Measurements from ENCODE around the gene DNAH11.
"Not testable (repeated sequence)": the region's sequence is repeated elsewhere in the genome, so short reads cannot be mapped to it uniquely, and the experiment has no call there.

DNAH11 gene

DNA sequence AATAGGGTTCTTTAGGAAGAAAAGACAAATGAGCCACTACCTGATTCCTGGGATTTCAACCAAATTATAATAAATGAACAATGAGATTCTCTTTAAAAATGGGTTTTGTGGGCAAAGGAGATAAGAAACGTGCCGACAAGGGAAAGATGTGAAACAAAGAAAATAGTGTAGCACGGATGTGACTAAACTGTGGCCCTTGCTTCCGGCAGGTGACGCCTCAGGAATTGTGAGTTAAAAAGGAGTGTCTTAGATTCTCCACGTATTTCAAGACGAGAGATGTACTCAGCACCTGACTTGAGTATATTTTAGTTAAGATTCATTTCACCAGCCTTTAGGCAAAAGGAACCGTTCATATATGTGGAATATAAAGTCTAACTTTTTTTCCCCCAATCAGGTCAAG lies 75.9 kb downstream of the DNAH11 start:
- DNase-seq (ENCODE audit: low read depth), result no peak

DNA sequence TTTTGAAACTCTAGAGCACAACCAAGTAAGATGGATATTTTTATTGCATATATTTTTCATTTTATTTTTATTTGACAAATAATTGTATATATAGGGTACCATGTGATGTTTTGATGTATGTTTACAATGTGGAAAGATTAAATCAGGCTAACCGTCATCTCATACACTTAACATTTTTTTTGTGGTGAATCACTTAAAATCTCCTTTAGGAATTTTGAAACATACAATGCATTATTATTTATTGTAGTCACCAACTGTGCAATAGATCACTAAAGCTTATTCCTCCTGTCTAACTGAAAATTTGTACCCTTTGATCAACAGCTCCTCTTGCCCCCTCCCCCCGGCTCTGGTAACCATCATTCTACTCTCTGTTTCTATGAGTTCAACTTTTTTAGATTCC lies 77.2 kb downstream of the DNAH11 start:
- DNase-seq (ENCODE audit: low read depth), result no peak

DNA sequence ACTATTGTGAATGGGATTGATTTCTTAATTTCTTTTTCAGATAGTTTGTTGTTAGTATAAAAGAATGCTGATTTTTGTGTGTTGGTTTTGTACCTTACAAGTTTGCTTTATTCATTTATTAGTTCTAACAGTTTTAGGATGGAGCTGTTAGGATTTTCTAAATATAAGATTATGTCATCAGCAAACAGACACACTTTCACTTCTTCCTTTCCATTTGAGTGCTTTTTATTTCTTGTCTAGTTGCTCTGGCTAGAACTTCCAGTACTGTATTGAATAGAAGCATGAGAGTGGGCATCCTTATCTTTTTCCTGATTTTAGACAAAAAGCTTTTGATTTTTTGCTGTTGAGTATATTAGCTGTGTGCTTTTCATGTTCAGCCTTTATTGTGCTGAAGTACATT lies 81.5 kb downstream of the DNAH11 start:
- DNase-seq (ENCODE audit: low read depth), result no peak

DNA sequence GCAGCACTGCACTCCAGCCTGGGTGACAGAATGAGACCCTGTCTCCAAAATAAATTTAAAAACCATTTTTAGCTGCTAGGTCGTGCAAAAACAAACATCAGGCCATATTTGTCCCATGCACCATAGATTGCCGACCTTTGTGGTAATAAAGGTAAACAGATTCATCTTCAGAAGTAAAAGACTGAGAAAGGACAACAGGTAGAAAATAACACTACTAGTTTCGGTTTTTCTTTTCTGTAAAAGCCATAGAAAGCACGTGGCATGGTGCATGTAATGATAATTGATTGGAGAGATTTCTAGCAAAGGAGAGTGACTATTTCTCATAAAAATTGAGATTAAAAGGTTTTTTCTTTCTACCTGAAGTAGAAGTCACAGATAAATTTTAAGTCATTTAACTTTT lies 93.9 kb downstream of the DNAH11 start:
- no peak for DNase-seq (ENCODE audit: low read depth)

DNA sequence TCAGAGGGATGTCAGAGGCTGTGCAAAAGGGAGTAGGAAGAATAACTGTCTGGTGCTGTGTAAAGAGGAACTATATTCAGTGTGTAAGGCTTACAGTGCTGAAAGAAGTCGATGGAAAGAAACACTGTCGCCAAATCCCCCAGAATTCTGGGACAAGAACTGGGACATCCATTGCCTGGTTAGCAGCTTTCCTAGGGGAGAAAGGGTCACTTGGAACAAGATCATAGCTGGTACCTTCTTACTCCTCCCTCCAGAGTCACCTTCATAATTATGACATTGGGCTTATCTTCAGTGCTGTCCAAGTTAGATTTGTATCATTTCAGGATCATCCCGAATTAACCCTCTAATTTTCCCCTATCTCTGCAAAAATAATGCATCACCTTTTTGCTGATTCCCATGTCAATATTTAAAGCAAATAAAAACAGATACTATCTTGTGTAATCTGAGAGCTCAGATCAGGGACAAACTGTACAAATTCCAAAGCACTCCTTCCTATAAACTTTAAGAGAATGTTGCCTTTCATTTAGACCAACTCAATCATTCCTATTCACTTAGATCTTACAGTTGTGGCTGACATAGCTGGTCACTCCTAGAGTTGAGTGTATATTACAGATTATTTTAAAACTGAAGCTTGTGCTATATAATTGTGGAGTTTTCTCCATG lies 96.5 kb downstream of the DNAH11 start:
- DNase-seq (ENCODE audit: low read depth), result no peak

DNA sequence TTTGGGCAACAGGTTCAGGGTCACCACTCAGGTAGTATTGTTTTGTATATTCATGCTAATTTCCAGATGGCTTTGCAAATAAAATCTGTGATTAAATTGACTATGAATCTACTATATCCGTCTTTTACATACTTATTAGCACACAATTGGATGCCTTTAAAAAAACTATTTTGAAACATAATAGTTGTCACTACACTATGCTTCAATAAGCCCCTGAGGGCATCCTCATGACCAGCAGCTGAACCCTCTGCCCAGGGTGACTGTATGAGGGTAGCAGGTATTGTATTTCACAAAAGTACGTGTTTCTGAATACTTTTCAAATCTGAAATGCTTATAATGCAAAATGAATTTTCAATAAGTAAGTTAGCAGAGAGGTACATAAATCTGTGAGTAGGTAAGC lies 97.3 kb downstream of the DNAH11 start:
- DNase-seq (ENCODE audit: low read depth), result no peak

DNA sequence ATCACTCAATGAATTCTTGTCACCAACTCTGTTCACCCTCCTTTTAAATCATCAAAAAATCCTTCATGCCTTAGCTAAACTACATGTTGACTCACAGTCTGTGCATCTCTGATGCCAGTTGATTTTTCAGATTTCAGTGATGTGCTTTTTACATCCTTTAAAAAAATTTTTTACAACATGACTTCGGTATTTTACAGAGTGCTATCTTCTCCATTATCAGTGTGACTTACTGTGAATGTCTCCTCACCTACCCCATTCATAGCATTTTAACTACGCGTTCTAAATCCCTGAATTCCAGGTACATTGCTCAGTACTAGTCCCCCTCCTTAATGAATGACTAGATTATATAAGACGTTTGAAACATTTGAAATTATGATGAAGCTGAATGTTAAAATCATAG lies 98.7 kb downstream of the DNAH11 start:
- DNase-seq (ENCODE audit: low read depth), result no peak

DNA sequence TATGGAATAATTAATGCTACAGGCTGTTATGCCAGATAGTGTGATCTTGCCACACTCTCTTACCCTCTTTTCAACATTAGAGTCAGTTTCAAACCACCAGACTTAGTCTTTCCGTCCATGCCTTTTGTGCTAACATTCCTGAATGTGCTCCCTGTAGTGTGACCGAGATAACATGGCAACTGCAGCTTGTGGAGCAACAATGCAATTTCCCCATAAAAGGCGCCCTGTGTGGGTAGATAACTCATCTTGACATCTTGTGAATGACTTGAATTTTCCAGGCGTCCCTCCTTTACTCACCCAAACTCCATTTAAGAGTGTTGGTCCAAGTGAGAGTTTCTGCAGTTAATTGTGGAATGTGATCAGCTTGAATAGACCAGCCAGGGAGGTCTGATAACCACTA lies 99.6 kb downstream of the DNAH11 start:
- no peak for DNase-seq (ENCODE audit: low read depth)

DNA sequence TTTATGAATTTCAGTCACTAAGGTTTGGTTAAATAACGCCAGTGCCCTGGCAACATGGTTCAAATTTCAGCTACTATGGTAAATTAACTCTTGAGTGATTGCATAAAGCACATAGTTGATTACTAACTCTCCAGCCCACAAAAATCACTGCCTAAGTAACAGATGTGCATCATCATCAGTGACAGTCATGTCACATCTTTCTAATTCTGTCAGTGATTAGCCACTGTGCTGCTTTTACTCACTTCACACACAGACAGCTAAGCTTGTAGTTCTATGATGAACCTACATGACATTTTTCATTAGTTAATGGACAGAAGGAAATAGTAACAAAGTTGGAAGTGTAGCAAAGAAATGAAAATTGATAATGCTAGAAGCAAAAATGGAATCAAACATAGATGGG lies 108.9 kb downstream of the DNAH11 start:
- no peak for DNase-seq (ENCODE audit: low read depth)

DNA sequence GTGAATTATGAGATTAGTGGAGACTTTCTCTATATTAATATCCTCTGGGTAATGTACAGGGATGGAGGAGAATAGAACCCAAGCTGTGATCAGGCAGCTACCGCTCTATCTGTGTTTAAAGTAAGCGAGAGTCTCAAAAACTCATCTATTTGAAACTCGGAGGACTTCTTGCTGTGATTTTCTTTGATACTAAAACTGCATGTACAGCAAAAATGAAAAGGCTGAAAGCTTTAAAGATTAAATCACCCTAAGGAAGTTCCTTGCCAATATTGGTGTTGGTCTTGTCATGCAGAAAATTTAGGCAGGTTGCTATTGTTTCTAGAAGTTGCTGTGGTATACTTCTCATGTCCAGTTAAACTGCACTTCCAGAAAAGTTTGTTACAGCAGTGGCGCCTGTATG lies 110.8 kb downstream of the DNAH11 start:
- no peak for DNase-seq (ENCODE audit: low read depth)

DNA sequence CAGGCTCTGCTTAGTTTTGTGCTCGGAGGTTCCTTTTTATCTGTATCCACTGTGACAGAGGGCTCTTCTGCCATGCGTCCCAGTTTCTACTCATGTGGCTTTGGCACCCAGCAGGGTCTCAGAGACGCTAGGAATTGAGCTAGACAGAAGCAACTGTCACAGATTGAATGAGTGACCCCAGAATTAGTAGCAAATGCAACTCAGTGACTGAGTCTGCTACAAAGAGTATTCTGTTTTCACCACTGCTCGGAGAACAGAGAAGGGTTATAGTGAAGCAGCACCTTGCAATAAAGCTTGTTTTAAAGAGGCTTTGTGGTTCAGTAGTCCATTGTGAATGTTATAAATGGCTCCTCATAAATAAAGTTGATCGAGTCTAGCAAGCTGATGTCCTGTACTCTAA lies 113.2 kb downstream of the DNAH11 start:
- DNase-seq (ENCODE audit: low read depth), result no peak

DNA sequence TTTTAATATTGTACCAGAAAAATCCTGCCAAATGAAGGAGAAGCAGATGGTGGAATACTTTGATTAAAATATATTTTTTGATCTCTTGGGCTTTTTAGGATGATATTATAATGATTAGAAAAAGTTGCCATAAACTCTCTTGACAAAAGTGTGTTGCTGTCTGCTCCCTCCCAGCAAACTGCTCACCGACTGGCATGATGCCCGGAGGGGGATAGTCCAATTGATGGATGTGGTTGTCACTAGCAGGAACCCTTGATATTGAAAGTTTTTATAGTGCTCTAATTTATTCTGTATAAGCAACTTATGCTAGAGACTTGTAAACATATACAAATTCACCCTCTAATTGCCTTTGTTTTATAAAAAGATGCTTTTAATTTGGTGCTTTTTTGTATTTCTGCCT lies 114.0 kb downstream of the DNAH11 start:
- no peak for DNase-seq (ENCODE audit: low read depth)

DNA sequence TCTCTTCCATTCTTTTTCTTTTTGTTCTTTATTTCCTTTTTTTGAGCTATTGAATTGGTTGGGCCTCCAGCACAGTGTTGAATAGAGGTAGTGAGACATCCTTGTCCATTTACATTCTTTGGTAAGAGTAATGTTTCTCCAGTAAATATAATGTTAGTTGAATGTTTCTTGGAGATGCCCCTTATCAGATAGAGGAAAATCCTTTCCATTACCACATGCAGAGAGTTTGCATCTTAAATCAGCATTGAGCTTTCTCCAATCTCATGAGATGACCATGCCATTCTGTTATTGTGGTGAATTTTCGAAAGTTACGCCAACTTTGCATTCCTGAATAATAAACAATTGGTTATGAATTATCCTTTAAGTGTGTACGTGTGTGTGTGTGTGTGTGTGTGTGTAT lies 127.7 kb downstream of the DNAH11 start:
- DNase-seq (ENCODE audit: low read depth), result no peak

DNA sequence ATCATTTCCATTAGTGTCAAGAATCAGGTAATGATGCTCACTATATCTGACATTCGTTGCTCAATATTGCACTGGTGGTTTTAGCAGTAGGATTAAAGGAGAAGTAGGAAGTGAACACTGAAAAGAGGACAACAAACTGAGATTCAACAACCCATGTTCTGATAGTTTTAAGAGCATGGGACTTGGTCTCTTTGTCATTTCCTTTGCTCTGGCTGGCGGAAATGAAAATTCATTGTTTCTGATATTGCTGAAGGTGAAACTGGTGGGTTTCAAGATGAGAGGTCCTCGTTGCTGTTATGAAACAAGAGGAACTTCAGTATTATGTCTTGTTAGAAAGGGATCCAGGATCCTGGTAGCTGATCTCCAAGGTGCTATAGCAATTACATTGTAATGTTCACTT lies 129.0 kb downstream of the DNAH11 start:
- no peak for DNase-seq (ENCODE audit: low read depth)

DNA sequence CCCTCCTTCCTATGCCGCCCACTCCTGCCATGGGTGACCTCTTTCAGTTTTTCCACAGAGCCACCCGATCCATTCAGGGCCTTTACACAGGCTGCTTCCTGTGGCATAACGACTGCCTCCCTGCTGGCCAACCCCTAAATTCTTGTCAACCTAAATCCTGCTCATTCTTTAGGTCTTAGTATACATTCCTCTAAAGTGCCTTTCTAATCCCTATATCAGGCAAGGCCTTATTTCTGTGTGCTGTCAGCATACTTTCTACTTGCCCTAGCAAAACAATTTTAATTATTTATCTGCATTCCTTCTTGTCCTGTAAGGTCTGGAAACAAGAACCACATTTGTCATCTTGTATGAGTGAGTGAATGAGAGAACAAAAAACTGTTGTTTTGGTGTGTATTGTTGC lies 132.4 kb downstream of the DNAH11 start:
- no peak for DNase-seq (ENCODE audit: low read depth)

DNA sequence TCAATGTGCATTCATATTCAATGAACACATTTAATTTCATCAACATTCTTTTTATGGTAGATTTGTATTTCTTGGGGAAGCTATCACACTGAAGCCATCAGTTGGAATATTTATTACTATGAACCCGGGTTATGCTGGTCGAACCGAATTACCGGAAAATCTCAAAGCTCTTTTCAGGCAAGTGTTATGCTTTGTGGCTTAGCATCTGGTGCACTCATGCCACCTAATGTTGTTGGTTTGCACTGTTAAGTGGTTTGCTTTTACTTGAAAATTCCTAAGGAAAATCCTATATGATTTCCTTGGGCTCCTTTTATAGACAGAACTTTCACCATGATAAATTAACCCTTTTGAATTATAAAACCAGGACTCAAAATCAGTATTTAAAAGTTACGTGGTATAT lies 147.9 kb downstream of the DNAH11 start:
- DNase-seq (ENCODE audit: low read depth), result no peak

DNA sequence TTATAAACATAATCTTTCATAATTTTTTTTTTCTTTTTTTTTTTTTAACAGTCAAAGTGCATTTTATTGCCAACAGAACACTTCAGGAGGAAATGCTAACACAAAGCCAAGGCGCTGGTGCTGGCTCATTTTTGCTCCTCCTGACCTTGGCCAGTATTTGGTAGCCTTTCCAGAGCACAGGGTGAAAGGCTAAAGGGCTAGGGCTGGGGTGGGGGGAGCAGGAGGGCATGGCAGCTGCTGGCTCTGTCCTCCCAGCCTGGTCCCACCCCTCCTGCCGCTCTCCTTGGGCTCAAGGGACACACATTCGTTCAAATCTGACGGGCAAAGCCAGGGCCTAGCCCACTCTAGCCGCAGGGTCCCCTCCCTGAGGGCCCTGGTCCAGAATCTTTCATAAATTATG lies 148.3 kb downstream of the DNAH11 start:
- not testable (repeated sequence) for DNase-seq (ENCODE audit: low read depth)

DNA sequence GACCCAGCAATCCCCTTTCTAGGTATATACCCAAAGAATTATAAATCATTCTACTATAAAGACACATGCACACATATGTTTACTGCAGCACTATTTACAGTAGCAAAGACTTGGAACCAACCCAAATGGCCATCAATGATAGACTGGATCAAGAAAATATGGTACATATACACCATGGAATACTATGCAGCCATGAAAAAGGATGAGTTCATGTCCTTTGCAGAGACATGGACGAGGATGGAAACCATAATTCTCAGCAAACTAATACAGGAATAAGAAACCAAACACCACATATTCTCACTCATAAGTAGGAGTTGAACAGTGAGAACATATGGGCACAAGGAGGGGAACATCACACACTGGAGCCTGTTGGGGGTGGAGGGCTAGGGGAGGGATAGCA lies 157.7 kb downstream of the DNAH11 start:
- not testable (repeated sequence) for DNase-seq (ENCODE audit: low read depth)

DNA sequence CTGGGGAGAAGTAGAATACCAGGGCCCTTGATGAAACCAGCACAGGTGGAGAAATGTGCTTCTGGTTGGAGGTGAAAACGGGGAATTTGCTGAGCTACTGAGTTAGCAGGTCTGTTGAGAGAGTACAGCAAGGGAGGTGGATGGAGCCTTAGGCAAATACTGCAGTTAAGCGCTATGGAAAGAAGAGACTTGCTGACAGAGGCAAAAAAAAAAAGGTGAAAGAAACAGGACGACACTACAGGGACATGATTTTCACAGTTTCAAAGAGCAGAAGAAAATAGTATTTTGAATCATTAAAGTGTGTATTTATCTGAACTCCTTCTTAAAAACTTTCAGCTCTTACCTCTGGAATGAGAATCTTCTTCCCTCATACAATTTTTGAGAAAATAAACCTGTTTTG lies 159.5 kb downstream of the DNAH11 start:
- no peak for DNase-seq (ENCODE audit: low read depth)

DNA sequence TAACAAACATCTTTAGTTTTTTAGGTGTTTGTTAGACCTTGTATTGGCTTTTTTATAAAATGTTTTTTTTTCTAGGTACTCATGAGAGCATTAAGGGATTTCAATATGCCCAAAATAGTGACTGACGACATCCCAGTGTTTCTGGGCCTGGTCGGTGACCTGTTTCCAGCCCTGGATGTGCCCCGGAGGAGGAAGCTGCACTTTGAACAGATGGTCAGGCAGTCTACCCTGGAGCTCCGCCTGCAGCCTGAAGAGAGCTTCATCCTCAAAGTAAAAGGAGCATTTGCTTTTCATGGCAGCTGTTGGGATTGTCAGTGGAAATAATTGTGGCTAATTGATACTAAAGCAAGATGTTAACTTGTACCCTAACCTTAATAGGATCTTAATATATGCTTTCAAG lies 161.5 kb downstream of the DNAH11 start:
- no peak for DNase-seq (ENCODE audit: low read depth)

DNA sequence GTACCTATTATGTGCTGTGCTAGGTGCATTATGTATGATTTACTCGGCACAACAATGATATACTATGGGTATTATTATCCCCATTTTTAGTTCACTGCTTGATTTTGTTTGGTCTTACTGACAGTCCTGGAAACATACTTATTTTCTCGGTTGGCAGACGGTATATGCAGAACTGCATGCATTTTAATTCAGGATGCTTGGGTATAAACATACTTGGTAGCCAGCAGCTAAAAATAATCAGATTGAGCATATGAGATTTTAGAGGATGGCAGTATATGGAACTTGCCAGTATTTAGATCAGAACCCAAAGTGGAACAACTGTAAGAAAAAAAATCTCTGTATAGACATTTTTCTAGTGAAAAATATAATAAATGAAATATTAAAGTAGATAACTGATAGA lies 163.3 kb downstream of the DNAH11 start:
- DNase-seq (ENCODE audit: low read depth), result no peak

DNA sequence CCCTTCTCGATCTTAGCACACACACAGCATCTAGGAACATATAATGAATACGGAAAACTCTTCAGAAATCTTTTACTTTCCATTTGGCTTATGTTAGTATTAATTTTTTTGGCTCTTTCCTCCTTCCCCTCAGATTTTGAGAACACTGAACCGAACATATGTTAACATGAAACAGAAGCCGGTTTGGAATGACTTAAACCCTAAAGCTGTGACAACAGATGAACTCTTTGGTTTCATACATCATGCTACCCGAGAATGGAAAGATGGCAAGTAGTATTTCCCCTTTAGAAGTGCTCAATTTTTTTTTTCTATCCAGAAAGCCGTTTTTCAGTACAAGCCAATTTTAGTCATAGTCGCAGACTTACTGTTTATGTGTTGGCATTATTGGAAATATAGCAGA lies 164.7 kb downstream of the DNAH11 start:
- no peak for DNase-seq (ENCODE audit: low read depth)

DNA sequence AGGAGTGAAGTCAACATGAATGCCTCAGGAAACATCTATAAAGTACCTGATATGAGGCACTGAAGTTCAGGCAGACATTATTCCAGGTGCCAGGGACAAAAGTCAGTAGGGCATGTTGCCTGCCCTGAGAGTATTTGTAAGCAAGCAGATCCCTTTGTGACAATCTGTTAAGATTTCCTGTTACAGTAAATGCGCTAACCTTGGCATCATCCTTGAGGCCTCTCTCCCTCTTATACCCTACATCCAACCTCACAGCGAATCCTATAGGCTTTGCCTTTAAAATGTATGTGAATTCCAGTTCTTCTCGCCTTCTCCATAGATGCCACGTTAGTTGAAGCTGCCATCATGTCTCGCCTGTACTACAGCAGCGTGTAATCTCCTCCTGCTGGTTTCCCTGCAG lies 165.3 kb downstream of the DNAH11 start:
- no peak for DNase-seq (ENCODE audit: low read depth)

DNA sequence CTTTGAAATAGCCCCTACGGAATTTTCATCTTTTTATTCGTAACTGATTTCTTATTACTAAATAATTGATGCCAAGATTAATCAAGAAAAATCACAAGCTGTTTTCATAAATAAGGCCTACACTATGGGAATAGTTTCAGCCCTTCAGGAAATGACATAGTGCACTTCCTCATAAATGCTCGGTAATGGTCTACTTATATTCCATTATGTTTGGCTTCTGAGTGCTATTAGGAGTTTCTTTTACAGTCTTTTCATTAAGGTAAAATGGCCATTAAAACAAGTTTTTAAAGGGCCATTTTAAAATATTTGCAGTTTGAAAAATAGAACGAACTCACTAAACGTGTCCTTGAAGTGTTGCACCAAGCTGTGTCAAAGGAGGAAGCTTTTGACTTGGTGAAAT lies 174.5 kb downstream of the DNAH11 start:
- DNase-seq (ENCODE audit: low read depth), result no peak

DNA sequence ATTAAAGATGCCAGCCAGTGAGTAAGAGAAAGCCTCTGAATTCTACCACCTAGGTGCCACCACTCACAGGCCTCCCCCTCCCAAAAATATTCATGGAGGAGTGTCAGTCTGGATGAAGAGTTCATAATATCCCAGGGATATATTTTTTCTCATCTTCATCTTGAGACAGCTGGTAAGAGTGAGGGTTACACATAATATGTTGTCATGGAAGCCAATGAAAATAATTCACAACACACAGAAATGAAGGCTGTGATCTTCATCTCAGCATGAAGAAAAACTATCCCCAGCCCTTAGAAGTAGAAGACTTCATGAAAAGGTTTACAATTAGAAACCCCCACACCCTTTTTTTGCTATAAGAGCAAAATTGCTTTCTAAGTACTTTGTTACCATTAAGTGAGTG lies 175.6 kb downstream of the DNAH11 start:
- DNase-seq (ENCODE audit: low read depth), result no peak
